ENCODE results near the gene RSPH10B.
A peak's percentile ranks its signal among the peaks of the same experiment; 100 is the strongest.
"Not testable (repeated sequence)": the region's sequence is repeated elsewhere in the genome, so short reads cannot be mapped to it uniquely, and the experiment has no call there.

The RSPH10B gene

DNA sequence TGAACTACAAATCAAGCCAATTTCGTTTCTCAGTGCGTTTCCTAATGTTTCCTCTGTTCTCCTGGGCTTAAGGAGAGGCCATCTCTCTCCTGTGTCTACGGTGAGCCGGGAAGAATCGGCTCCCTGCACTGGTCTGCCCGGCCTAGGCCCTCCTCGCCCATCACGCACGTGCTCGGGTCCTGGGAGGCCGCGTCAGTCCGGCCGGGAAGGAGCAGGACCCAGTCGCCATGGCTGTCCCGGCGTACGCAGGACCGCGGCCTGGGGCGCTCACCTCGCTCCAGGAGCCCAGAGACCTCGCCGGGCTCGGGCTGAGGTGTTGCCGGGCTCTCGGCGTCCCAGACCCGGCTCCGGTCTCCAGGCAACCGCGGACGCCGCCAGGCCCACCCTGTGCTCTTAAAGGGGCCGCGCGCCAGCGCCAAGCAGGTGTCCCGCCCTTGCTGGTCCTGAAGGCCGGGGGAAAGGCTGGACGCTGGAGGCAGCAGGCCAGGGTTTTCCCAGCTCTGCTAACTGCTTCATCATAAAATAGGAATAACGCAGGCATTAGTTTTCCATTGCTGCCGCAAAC lies at the start of gene RSPH10B:
Gene RSPH10B (minus strand): TSS at position 343 of the 565 bp plus-strand sequence. CDS start 3,573 bp downstream, outside the sequence.
- DNase-seq (ENCODE audit: low read depth in 2 of 2): not testable (repeated sequence)

DNA sequence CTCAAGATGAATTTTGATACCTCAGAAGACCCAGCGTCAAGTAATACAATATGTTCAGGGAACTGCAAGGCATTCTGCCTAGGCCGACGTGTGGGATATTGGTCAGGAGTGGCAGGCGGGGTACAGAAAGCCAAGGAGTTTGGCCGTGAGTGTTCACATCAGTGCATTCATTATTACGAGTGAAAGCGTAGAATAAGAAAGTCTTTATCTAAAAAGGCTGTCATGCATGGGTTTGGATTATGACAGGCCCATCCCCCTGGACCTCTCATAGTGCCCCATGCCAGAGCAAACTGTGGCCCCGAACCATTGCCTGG lies 46.1 kb upstream of the RSPH10B start:
- DNase-seq (ENCODE audit: low read depth in 2 of 2): no peak

- no peak for DNase-seq (ENCODE audit: low read depth in 2 of 2)
Measured at GRCh38 chr7:6015917-6016652, 45.6 kb upstream of the RSPH10B start.

- DNase-seq (ENCODE audit: low read depth in 2 of 2): no peak
Measured at GRCh38 chr7:6012355-6013104, 42.0 kb upstream of the RSPH10B start.

- DNase-seq (ENCODE audit: low read depth in 2 of 2): no peak
Measured at GRCh38 chr7:6011541-6011940, 41.1 kb upstream of the RSPH10B start.

- not testable (repeated sequence) for DNase-seq (ENCODE audit: low read depth in 2 of 2)
Measured at GRCh38 chr7:6010370-6010769, 39.9 kb upstream of the RSPH10B start.

GRCh38 chr7:6008668-6009611 lies 38.5 kb upstream of the RSPH10B start, which contains the start of the genes AIMP2 and PMS2:
TSS of gene AIMP2 (plus strand) at chr7:6009272. CDS start at chr7:6009364, 92 bp downstream.
TSS of gene PMS2 (minus strand) at chr7:6009049. CDS start at chr7:6009019, 30 bp downstream.
- peak; percentile 95 to 96 for DNase-seq (ENCODE audit: low read depth in 2 of 2)

DNA sequence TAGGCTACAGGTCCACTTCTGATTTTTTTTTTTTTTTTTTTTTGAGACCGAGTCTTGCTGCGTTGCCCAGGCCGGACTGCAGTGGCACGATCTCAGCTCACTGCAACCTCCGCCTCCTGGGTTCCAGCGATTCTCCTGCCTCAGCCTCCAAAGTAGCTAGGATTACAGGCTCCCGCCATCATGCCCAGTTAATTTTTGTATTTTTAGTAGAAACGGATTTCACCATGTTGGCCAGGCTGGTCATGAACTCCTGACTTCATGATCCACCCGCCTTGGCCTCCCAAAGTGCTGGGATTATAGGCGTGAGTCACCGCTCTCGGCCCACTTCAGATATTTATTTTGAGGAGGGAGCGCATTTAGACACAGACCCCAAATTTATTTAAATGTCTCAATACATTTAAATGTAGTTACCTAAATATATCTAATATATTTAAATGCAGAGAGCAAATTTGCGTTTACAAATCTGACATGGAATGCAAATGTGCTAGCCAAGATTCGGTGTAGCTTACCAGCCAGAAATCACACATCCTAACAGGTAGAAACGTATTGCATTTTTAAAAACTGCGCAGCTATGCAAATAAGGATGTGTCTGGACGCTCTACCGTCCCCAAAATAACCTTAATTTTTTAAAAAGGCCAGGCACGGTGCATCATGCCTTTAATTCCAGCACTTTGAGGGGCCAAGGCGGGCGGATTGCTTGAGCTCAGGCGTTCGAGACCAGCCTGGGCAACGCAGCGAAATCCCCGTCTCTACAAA lies 37.5 kb upstream of the RSPH10B start:
- DNase-seq (ENCODE audit: low read depth in 2 of 2): not testable (repeated sequence)

DNA sequence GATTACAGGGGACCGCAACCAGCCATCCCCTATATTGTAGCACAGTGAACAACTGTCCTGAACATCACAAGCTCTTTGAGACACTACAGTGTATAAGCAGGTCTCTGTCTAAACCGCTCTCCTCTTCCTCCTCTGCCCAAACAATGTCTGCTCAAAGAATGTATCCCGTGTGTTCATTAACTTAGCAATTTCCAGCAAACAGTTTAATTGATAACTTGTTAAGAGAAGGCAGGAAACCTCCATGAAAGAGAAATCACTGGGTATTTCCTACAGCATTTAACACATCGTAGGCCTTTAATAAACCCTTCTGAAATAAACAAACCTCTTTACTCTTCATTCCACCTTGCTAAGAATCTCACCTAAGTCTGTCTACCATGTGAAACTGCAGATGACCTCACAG lies 36.9 kb upstream of the RSPH10B start:
- no peak for DNase-seq (ENCODE audit: low read depth in 2 of 2)

DNA sequence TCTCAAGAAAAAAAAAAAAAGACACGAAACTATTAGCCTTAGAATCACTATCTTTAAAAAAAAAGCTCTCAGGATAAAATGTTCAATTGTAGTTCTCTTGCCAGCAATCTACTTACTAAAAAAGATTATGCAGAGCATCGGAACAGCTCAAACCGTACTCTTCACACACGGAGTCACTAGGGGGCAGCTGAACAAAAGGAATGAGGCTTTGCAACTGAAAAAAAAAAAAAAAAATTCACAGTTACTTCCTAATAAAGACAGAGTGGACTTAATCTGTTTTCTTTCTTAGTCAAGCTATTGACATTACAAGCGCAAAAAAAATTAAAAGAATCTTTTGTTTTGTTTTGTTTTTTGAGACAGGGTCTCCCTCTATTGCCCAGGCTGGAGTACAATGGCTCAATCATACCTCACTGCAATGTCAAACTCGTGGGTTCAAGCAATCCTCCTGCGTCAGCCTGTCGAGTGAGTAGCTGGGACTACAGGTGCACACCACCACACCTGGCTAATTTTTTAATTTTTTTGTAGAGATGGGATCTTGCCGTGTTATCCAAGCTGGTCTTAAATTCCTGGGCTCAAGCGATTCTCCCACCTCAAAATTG lies 26.8 kb upstream of the RSPH10B start:
- peak in 1 of 2 donors; percentile 20 for DNase-seq (ENCODE audit: low read depth in 2 of 2)

- DNase-seq (ENCODE audit: low read depth in 2 of 2): not testable (repeated sequence)
Measured at GRCh38 chr7:5987061-5987460, 16.6 kb upstream of the RSPH10B start.

DNA sequence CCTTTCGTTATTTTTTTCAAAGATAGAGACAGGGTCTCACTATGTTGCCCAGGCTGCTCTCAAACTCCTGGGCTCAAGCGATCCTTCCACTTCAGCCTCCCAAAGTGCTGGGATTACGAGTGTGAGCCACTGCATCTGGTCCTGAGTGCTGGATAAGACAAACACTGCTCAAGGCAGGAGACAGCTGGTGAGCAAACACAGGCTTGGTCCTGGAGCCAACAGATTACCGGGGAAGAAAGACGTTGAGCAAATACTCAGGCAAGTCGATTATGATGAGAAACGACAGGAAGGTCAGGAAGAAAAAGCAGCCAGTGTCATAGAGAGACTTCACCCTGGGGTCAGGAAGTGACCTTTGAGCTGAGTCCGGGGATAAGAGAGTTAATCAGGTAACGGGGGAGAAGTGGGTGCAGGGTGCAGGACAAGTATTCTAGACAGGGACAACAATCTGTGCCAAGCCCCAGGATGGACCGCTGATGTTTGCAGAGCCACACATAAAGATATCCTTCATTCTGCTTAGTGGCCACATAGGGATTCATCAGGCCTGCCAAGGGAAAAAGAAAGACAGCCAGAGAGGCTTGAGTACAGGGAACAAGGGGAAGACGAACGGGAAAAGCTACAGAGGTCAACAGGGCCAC lies 9.3 kb upstream of the RSPH10B start:
- not testable (repeated sequence) for DNase-seq (ENCODE audit: low read depth in 2 of 2)

GRCh38 chr7:5973580-5973979 lies 3.1 kb upstream of the RSPH10B start:
- not testable (repeated sequence) for DNase-seq (ENCODE audit: low read depth in 2 of 2)

DNA sequence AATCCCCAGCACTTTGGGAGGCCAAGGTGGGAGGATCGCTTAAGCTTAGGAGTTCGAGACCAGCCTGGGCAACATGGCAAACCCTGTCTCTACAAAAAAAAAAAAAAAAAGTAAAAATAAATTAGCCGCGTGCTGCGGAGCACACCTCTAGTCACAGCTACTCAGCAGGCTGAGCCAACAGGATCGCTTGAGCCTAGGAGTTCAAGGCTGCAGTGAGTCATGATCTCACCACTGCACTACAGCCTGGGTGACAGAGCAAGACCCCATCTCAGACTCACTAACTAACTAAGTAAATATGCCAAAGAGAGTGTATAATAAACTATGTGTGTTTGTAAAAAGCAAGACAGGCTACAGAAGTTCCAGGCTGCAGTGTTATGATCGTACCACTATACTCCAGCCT lies 6.7 kb downstream of the RSPH10B start:
- DNase-seq (ENCODE audit: low read depth in 2 of 2): not testable (repeated sequence)

DNA sequence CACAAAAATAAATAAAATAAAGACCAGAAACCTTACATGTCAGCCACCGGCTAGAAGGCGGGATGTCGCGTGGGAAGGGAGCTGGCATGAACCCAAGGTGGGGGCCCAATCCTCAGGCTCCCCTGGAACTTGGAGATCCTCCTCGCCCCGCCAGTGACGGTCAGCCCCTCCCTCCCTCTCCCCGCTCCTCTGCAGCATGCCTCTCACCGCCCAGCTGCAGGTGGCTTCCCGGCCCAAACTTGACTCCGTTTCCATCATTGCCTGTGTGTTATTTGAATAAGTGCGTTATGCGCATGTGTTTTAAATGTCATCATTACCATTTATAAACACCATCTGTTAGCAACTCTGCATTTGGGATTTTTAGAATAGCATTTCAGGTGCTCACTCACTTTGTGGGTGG lies 7.3 kb downstream of the RSPH10B start:
- not testable (repeated sequence) for DNase-seq (ENCODE audit: low read depth in 2 of 2)

GRCh38 chr7:5934945-5935450 lies 35.5 kb downstream of the RSPH10B start:
- not testable (repeated sequence) for DNase-seq (ENCODE audit: low read depth in 2 of 2)

DNA sequence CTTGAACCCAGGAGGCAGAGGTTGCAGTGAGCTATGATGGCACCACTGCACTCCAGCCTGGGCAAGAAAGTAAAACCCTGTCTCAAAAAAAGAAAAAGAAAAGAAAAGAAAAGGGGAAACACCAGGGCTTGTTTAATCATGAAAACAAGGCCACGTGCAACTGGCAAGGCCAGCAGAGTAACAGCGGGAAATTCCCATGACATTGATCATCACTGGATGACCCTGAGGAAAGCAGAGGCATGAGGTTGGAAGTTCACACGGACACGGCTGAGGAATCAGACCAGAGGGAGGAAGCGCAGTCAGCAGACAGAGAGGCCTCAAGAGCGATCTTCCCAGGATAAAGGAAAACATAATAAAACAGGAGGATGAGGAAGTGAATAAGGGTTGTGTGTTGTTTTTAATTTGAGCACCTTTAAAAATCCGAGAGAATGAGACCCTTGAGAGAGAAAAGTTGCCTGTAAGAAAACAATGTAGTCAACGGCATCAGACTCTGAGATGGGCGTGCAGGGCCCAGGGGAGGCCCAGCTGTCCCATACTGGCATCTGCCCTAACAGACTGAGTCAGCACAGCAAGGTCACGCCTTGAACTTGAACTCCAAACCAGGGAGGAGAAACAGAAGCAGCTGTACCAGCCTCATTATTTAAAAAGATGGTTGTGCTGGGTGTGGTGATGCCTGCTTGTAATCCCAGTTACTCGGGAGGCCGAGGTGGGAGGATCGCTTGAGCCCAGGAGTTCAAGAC lies 38.4 kb downstream of the RSPH10B start:
- DNase-seq (ENCODE audit: low read depth in 2 of 2): not testable (repeated sequence)

- DNase-seq (ENCODE audit: low read depth in 2 of 2): not testable (repeated sequence)
Measured at GRCh38 chr7:5931250-5931649, 39.2 kb downstream of the RSPH10B start.

DNA sequence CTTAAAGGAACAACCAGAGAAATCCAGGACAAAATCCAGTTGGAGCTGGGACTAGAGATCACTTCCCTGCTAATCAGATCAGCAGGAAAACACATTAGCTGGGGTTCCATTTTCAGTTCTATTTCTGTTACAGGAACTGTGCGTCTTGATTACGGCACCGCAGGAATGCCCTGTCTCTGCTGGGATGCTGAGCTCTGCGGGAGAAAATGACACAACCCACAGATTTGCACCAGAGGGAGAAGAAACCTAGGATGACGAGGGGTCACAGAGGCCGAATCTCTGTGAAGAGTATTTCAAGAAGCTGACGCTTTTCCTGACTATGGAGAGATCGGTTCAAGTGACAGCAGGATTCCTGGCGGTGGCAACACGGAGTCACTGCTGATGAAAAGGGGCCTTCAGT lies 40.2 kb downstream of the RSPH10B start:
- DNase-seq (ENCODE audit: low read depth in 2 of 2): not testable (repeated sequence)
